ENCODE measurements around the gene ADIPOR2.

GRCh38 chr12:1726753-1727152 is 35.9 kb downstream of the ADIPOR2 start:
- no peak for TF ChIP-seq CTCF (conservative IDR thresholded peaks at IDR 0.05; ENCODE audit: low read depth, low read length)
- no peak for TF ChIP-seq EZH2 (IDR thresholded peaks at IDR 0.05; ENCODE audit: borderline replicate concordance, low read depth, low read length, poor library complexity, severe bottlenecking)

Measured in A673 (cell line).